T-helper 1 cell treated with Interleukin-12 subunit alpha and Interleukin-12 subunit beta and Interleukin-4 antibody, amounts not matched to agents 30 ng/mL and 1 ng/mL, for 36 hours (primary cell): ENCODE data around the gene LARP4B. TPM values are rescaled to one million over a fixed set of nuclear protein-coding genes. Genes with fewer than 3 reads are reported as not detected.
"Not testable (repeated sequence)": the region's sequence is repeated elsewhere in the genome, so short reads cannot be mapped to it uniquely, and the experiment has no call there.

Experiments
- intact Hi-C: fragments of 100-400 bp; cut with micrococcal nuclease; formaldehyde crosslinking; loops from one replicate; pipeline ENCODE4 v1.15.1; 2024
- total RNA-seq: library from RNA; stranded (reverse); gene quantifications from 2 replicates; pipeline ENCODE4 v1.2.3, GENCODE V29; 2022

Gene LARP4B
- total RNA-seq, 1 donor from 2014 or later: 128 TPM

DNA sequence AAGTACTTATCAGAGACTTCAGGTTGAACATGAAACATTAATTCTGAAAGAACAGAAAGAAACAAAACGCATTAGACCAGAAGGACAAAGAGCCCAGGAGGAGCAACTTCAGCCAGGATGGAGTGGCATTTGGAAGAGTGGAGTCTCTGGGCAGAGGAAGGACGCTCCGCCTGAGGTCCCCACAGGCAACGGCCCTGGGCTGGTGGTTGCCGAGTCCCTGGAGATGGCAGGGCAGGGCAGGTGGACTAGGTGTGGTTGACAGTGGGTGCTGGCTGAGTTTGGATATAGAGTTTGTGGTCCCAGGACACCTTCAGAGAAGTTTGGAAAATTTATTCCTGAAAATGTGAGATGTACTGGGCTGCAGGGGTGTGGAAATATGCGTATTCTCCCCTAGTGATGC, 27.4 kb upstream of the LARP4B start:
- intact Hi-C loops: no loop called here

- intact Hi-C loops: no loop called here
Measured at GRCh38 chr10:958106-958505, 26.6 kb upstream of the LARP4B start.

GRCh38 chr10:955820-956217, 24.3 kb upstream of the LARP4B start:
- intact Hi-C loops: no loop called here

DNA sequence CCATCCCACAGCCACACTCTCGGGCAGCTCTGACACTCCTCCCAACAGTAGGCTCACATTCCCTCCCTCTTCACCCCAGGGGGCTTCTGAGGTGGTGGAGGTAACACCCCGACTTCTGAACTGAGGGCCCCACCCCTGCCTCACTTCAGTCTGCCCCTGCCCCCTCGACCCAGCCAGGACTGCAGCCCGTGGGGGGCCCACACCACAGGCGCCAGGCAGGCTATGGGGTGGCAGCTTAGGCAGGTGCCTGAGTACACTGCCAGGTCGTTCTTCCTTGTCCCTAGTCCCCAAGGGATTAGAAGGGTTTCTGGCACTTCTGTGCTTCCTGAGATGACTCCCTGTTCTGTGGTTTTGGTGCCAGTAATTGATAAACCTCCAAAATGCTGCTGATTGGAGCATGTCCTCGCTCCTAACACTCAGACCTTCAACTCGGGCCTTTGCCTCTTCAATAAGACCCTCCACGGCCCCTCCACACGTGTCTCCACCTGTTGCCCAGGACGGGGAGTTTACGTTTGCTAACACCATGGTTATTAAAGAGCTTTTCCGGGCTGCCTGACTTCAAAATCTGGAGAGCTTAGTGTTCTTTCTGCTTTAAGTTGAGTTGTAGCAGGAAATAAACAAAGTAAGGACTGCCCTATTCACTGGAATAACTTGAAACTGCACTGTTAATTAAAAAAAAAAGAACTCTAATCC, 23.8 kb upstream of the LARP4B start:
- intact Hi-C loops: no loop called here

DNA sequence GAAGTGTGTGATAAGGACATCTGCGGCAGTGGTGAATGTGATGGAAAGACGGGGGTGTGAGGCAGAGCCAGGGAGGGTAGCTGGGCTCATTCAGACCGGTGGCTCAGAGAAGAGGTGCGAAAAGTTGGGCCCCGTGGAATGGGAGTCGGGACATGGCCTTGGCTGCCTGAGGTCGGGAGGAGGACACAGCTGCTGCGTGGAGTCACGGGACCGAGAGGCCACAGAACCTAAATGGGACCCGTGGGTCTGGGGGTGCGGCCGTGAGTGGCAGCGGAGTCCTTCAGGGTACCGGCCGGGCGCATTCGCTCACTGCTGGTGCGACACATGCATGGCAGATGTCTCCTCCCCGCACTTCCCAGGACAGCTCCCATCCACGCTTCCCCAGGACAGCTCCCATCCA, 22.9 kb upstream of the LARP4B start:
- intact Hi-C loops: no loop called here

DNA sequence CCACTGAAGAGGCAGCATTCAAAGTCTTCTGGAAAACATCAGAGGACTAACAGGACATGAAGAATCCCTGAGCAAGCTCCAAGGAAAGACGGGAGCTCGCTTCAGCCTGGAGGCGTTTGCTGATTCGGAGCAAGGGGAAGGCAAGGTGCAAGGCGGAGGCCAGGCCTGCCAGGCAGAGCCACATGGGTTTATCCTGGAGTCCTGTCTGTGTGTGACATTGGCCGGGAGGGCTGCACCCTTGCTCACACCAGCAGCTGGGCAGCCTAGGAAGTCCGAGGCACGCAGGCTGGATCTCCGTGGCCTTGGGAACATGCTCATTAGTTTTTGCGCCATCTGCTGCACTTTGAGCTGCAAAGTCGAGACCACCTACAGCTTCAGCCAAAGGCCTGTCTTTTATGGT, 22.3 kb upstream of the LARP4B start:
- intact Hi-C loops: no loop called here

- intact Hi-C loops: no loop called here
Measured at GRCh38 chr10:949446-949845, 17.9 kb upstream of the LARP4B start.

DNA sequence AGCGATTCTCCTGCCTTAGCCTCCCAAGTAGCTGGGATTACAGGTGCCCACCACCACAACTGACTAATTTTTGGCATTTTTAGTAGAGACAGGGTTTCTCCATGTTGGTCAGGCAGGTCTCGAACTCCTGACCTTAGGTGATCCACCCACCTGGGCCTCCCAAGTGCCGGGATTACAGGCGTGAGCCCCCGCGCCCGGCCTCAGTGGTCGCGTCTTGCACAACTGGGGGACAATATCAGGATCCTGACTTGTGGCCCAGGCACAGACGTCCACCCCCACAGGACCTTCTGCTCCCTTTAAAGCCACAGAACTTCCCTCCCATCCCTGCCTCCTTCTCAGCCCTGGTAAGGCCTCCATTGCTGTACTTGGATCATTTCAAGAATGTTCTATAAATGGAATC, 16.8 kb upstream of the LARP4B start:
- intact Hi-C loops: no loop called here

- intact Hi-C loops: no loop called here
Measured at GRCh38 chr10:947881-948280, 16.4 kb upstream of the LARP4B start.

- intact Hi-C loops: no loop called here
Measured at GRCh38 chr10:947051-947450, 15.5 kb upstream of the LARP4B start.

DNA sequence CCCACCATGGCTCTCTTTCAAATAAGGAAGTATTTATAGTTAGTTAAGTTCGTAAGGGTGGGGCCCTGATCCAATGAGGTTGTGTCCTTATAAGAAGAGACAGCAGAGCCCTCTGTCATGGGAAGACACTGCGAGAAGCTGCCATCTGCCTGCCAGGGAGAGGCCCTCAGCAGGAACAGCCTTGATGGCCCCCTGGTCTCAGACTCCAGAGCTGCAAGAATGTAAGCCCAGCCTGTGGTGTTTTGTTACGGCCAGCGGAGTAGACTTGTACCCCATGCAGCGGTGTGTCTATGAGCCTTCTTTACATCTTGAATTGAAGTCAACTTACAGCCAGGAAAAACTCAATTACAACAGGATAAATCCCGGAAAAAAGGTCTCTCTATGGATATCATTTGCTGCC, 14.3 kb upstream of the LARP4B start:
- intact Hi-C loops: no loop called here

DNA sequence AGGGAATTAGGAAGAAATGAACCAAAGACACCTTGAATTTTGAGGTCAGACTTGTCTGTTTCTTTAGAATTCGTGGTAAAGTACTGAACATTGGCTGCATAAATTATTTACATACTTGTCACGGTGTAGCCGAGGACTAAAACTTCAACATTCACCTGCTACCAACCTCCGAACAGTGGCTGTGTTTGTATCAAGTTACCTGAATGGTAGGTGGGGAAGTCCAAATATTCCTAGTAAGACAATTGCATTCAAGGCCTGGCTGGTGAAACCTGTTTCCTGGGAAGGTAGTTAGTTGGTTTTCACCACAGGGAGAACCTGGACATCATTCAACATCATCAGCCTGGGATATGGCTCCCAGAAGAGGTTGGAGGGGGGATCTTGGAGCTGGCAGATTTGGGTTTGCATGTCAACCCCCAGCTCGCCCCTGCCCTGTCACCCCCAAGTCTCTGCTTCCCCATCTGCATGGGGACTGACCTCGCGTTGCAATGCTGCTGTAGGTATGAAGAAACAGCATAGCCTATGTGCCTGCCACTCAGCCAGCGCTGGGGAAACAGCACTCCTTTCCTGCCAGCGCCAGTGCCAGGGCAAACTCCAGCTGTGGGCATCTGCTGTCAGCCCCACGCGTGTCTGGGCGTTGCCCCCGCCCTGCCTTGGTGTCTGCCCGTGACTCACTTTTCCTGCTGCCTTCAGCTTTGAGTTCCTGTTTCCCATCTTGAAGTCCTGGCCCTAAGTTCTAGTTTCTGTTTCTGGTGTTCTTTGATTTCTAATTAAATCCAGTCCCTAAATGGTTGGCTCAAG, 12.7 kb upstream of the LARP4B start:
- intact Hi-C loops: no loop called here

DNA sequence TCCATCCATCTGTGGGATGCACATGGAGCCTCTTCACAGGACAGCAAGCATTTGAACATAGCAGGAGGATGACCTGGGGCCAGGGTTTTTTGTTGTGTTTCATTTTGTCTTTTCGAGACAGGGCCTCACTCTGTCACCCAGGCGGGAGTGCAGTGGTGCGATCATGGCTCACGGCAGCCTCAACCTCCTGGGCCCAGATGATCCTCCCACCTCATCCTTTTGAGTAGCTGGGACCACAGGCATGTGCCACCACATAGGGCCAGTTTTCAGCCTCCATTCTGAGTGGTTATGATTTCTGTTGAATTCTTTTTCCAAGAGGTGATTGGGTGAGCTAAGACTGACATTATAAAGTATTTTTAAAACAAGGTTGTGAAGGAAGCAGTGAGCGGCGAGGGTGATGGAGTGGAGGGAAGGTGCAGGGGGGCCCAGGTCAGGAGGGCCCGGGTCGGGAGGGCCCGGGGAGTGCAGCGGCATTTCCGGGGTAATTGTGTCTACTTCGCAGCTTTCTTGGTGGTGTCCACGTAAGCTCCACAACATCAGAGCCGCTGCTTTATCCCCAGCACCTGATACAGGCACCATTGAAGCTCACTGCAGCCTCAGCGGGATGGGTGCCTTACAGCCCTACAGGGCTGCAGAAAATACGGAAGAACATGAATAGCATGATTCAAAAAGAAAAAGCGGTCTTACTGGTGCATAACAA, 12.0 kb upstream of the LARP4B start:
- intact Hi-C loops: no loop called here

- intact Hi-C loops: no loop called here
Measured at GRCh38 chr10:938941-939678, 7.6 kb upstream of the LARP4B start.

GRCh38 chr10:934746-935406, 3.4 kb upstream of the LARP4B start:
- intact Hi-C loops: no loop called here

DNA sequence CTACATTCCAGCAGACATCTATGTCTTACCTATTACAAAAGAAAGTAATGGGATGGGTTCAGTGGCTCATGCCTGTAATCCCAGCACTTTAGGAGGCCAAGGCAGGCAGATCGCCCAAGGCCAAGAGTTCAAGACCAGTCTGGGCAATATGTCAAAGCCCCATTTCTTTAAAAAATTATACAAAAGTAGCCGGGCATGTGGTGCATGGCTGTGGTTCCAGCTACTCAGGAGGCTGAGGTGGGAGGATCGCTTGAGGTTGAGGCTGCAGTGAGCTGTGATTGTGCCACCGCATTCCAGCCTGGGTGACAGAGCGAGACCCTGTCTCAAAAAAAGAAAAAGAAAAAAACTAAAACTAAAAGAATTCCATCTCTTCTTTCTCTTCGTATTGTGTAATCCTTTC, 2.7 kb upstream of the LARP4B start:
- intact Hi-C loops: not testable (repeated sequence)

- intact Hi-C loops: no loop called here
Measured at GRCh38 chr10:932589-932988, 1.1 kb upstream of the LARP4B start.

GRCh38 chr10:930625-931325, 730 bp downstream of the LARP4B start:
- intact Hi-C loops: loop anchor here (1.0 to 2.0 kb wide), 5 partner anchors 58 to 180 kb away; partner anchors contain the start of genes GTPBP4, IDI1 and WDR37

DNA sequence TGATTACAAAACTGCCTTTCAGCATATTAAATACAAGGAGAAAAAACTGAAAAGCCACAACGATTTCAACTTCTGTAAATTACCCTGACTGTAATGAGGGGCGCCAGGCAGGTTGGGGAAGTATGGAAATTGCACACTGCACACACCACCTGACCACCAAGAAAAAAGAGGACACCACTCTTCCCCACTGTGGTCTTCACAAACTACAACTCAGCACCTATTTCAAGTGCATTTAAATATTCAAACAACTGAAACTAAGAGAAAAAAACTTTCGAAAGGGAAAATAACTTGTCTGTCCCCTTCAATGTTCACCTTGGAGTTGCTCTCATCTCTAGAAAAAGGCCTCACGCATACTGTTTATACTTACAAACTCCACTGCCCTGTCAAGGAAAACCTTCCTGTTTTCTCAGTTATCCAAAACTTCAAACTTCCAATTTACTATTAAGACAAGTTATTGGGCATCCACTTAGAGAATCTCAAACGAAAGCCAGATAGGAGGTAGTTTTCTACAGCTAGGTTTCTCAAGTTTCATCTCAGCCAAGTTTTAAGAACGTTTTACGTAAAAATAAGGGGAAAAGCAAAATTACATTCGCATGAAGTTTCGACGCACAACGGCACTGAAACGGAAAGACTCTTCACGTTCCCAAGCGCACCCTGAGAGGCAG, 1.4 kb downstream of the LARP4B start:
- intact Hi-C loops: loop anchor here (1.0 to 2.0 kb wide), 3 partner anchors 77 to 181 kb away; partner anchors contain the start of gene WDR37

DNA sequence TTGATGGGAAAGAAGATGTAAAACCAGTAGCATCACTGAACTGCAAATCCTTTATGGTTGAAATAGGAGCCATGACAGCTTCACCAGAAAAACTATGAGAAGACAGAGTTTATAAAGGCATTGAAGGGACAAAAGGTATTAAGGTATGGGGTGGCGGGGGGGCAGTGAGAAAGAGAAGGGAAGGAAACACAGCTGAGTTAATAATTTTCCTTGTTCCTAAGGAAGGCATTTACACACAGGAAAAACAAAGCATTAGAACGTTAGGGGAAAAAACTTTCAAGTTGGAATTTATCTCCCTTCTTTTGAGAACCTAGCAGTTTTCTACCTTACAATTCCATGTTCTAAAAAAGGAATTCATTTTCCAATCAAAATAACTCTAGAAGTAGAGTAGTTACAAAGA, 4.4 kb downstream of the LARP4B start:
- intact Hi-C loops: no loop called here
